ENCODE results near the gene UGT1A8.

- no peak for TF ChIP-seq EZH2phosphoT487 (IDR thresholded peaks at IDR 0.05; ENCODE audit: insufficient read depth, low read depth)
- no peak for TF ChIP-seq EZH2 (IDR thresholded peaks at IDR 0.05; ENCODE audit: insufficient read depth, poor library complexity, severe bottlenecking)
Measured at GRCh38 chr2:233779722-233780121, 162.3 kb downstream of the UGT1A8 start.

Measured in GM23248 (cell line).